Upper lobe of left lung (tissue), 6 donors: ENCODE measurements around the gene SH2D2A. TPM values are rescaled to one million over a fixed set of nuclear protein-coding genes. Genes with fewer than 3 reads are reported as not detected.

Experiments used
- ATAC-seq, 2 donors: fragments of 200-7000 bp; cut with Tn5 transposase; one replicate each; pipeline ENCODE4 v1.9.1; 2022; ENCODE audit warnings: mild to moderate bottlenecking in 2 of 2, moderate library complexity in 2 of 2; ENCODE audit not compliant: low FRiP score in 2 of 2
- DNase-seq, 2 donors: peaks; one replicate each; pipeline ENCODE4 v3.0.0-alpha.2; 2019 to 2020
- H3K27ac ChIP-seq, 4 donors: fragments of 200-600 bp; sonication (generic); one replicate each; pipeline ENCODE4 v1.5.1; 2016 to 2019
- H3K27me3 ChIP-seq, 4 donors: fragments of 200-600 bp; sonication (generic); one replicate each; pipeline ENCODE4 v1.5.1; 2017 to 2019
- H3K36me3 ChIP-seq, 4 donors: fragments of 200-600 bp; sonication (generic); one replicate each; pipeline ENCODE4 v1.5.1; 2016 to 2019
- H3K4me1 ChIP-seq, 4 donors: fragments of 200-600 bp; sonication (generic); one replicate each; pipeline ENCODE4 v1.5.1; 2018 to 2019
- H3K4me3 ChIP-seq, 4 donors: fragments of 200-600 bp; sonication (generic); one replicate each; pipeline ENCODE4 v1.5.1; 2017 to 2019; ENCODE audit warnings: mild to moderate bottlenecking in 2 of 4, moderate library complexity in 1 of 4
- H3K9me3 ChIP-seq, 4 donors: fragments of 200-600 bp; sonication (generic); one replicate each; pipeline ENCODE4 v1.5.1; 2018 to 2019
- EP300 ChIP-seq, 4 donors: sonication (generic); formaldehyde crosslinking; IDR thresholded peaks; one replicate each; pipeline ENCODE4 v1.5.1; 2017; ENCODE audit warnings: antibody characterized with exemption in 4 of 4, control low read depth in 2 of 4
- POLR2A ChIP-seq, 4 donors: fragments of 450-650 bp; IDR thresholded peaks; one replicate each; pipeline ENCODE4 v1.5.1; 2016 to 2017; ENCODE audit warnings: antibody characterized with exemption in 4 of 4, mild to moderate bottlenecking in 2 of 4
- POLR2AphosphoS5 ChIP-seq, 2 donors: sonication (generic); formaldehyde crosslinking; IDR thresholded peaks; one replicate each; pipeline ENCODE4 v1.5.1; 2017; ENCODE audit warnings: antibody characterized with exemption in 2 of 2
- WGBS, 2 donors: methylation state at CpG; one replicate each; pipeline ENCODE4 v1.1.5; 2017 to 2018; 5-methylcytosine and 5-hydroxymethylcytosine counted together
- total RNA-seq, 6 donors: library from RNA; depleted of rRNA in 4 of 6; stranded (reverse); fragments of >200 nt in 4 of 6; gene quantifications; one replicate each; pipeline versions ENCODE4 v1.1.0 to v1.2.1, GENCODE V29; 2016 to 2021
- TF ChIP-seq, protein P1 (sequence below), 6 experiments: fragments of 450-650 bp in 4 of 6; fragments of 200-600 bp in 2 of 6; sonication (generic) in 2 of 6; IDR thresholded peaks; one replicate each; pipeline ENCODE4 v1.5.1; 2016 to 2019; ENCODE audit warnings: antibody characterized with exemption in 6 of 6
- donor health status: DM: no; HTN: no; CAD: no; lungs with moderate emphysema.
- donor health status: DM: no; HTN: yes; CAD: no; lungs with severe emphysema.

The SH2D2A gene
- total RNA-seq, 6 donors from 2014 or later = 2.3 to 8.4 (median 5.0) TPM

DNA sequence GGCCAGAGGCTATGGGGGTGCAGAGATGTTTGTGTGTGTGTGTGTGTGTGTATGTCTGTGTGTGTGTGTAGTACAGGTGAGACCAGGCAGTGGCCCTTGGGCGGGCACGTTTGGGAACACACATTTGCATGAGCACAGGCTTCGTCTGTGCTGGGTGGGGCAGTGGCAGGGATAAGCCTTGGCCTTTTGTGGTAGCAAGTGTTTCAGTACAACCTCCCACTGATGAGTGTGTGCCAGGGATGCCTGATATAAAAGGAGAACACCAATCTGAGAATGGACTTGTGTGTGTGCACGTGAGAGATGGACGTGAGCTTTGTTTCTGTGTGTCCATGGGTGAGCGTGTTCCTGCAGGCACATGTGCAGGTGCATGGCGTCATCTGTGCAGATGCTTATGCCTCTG lies 47.0 kb upstream of the SH2D2A start:
- Histone ChIP-seq H3K27ac (no peak overlapping the region), H3K9me3 (no peaks in the 10 kb centered on the region), H3K4me3 (no peak overlapping the region), H3K27me3 (peaks cover 0 to 46% (median 26%) of the 10 kb centered on the region in 4 donors), H3K4me1 (peaks cover 25 to 27% (median 26%) of the 10 kb centered on the region in 4 donors), H3K36me3 (no peaks in the 10 kb centered on the region)
- WGBS, 2 donors = 79 to 82% methylated on average over 7 of the region's 7 CpGs
- no peak for TF ChIP-seq POLR2AphosphoS5 (IDR thresholded peaks at IDR 0.05)
- no peak for TF ChIP-seq EP300 (IDR thresholded peaks at IDR 0.05)
- TF ChIP-seq, protein P1, sequence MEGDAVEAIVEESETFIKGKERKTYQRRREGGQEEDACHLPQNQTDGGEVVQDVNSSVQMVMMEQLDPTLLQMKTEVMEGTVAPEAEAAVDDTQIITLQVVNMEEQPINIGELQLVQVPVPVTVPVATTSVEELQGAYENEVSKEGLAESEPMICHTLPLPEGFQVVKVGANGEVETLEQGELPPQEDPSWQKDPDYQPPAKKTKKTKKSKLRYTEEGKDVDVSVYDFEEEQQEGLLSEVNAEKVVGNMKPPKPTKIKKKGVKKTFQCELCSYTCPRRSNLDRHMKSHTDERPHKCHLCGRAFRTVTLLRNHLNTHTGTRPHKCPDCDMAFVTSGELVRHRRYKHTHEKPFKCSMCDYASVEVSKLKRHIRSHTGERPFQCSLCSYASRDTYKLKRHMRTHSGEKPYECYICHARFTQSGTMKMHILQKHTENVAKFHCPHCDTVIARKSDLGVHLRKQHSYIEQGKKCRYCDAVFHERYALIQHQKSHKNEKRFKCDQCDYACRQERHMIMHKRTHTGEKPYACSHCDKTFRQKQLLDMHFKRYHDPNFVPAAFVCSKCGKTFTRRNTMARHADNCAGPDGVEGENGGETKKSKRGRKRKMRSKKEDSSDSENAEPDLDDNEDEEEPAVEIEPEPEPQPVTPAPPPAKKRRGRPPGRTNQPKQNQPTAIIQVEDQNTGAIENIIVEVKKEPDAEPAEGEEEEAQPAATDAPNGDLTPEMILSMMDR (IDR thresholded peaks at IDR 0.05) = no peak
- no peak for TF ChIP-seq POLR2A (IDR thresholded peaks at IDR 0.05)
- DNase-seq (no peak), ATAC-seq (no peak)

DNA sequence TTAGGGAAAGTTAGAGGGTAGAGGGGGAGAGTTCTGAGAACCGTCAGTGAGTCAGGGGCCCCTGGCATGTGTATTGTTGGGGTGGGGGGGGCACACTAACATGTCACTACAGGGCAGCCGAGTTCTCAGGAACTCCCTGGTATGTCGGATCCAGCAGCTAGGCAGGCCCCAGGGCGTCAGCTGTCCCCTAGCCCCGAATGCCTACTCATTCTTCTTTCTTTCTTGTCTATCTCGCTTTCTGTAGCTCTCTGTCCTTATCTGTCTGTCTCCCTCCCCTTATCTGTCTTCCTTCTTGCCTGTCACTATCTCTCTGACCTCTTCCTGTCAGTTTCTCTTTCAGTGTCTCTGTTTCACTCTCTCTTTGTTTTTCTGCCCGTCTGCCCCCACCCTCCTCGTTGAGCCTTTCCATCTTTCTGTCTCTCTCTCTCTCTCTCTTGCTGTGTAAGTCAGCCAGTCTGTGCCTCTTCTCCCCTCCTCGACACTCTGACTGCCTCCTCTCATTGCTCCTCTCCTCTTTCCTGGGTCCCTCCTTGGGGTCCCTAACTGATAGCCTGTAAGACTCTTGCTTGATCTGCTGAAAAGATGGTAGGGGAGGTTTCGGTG lies 46.5 kb upstream of the SH2D2A start:
- ATAC-seq = no peak
- H3K27me3 ChIP-seq = peaks cover 0 to 49% (median 27%) of the 10 kb centered on the region in 4 donors
- WGBS, 2 donors = 54 to 58% methylated on average over 10 of the region's 10 CpGs

GRCh38 chr1:156862584-156862983 lies 45.9 kb upstream of the SH2D2A start:
- no peaks in the 10 kb centered on the region for H3K36me3 ChIP-seq
- peaks cover 0 to 54% (median 27%) of the 10 kb centered on the region in 4 donors for H3K27me3 ChIP-seq
- no peak overlapping the region for H3K27ac ChIP-seq
- DNase-seq (no peak), ATAC-seq (no peak)
- TF ChIP-seq POLR2A (IDR thresholded peaks at IDR 0.05) (no peak), EP300 (IDR thresholded peaks at IDR 0.05) (no peak), POLR2AphosphoS5 (IDR thresholded peaks at IDR 0.05) (no peak)
- TF ChIP-seq, protein P1 (IDR thresholded peaks at IDR 0.05) = no peak
- peaks cover 25 to 27% (median 26%) of the 10 kb centered on the region in 4 donors for H3K4me1 ChIP-seq
- H3K4me3 ChIP-seq = no peak overlapping the region
- WGBS, 2 donors = 66 to 87% methylated on average over 2 to 6 of the region's 6 CpGs
- no peaks in the 10 kb centered on the region for H3K9me3 ChIP-seq

More for the DNA sequence above, 46.5 kb upstream of the SH2D2A start:
- Histone ChIP-seq H3K9me3 (no peaks in the 10 kb centered on the region), H3K27ac (no peak overlapping the region), H3K4me1 (peaks cover 25 to 27% (median 26%) of the 10 kb centered on the region in 4 donors), H3K4me3 (no peak overlapping the region), H3K36me3 (no peaks in the 10 kb centered on the region)
- no peak for DNase-seq
- TF ChIP-seq EP300 (IDR thresholded peaks at IDR 0.05) = no peak

DNA sequence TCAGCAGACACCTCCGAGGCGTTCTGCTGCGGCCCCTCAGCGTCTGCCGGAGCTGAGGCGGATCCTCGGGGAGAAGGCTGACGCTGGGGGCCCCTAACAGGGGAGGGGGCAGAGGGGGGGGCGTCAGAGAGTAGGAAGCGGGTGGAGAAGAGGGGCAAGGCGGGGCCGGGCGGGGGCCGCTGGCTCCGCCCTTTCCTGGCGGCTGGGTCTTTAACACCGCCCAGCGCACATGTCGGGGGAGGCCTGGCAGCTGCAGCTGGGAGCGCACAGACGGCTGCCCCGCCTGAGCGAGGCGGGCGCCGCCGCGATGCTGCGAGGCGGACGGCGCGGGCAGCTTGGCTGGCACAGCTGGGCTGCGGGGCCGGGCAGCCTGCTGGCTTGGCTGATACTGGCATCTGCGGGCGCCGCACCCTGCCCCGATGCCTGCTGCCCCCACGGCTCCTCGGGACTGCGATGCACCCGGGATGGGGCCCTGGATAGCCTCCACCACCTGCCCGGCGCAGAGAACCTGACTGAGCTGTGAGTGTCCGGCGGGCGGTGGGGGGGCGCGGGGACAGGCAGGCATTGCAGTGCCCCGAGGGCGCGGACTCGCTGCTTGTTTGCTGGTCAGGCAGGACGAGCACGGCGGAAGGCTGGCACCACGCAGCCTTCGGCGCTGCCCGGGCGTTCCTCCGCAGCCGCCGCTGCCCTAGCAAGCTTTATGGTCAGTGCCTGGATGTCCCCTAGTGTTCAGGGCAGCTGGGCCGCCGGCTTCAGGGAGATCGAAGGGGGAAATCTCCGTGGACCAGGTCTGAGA lies 44.2 kb upstream of the SH2D2A start, which contains the start of gene NTRK1:
Gene NTRK1 (plus strand): TSS at position 238 of the 796 bp plus-strand sequence. CDS start 70 bp downstream, at position 308.
- TF ChIP-seq EP300 (IDR thresholded peaks at IDR 0.05) = no peak
- no peak for TF ChIP-seq POLR2AphosphoS5 (IDR thresholded peaks at IDR 0.05)
- TF ChIP-seq, protein P1 (IDR thresholded peaks at IDR 0.05) = no peak
- no peak for TF ChIP-seq POLR2A (IDR thresholded peaks at IDR 0.05)
- Histone ChIP-seq H3K27ac (no peak within 1 kb of the TSS), H3K36me3 (no peaks in the 10 kb centered on the region), H3K27me3 (peaks cover 0 to 48% (median 27%) of the 10 kb centered on the region in 4 donors), H3K4me1 (peaks cover 25 to 27% (median 26%) of the 10 kb centered on the region in 4 donors), H3K9me3 (no peaks in the 10 kb centered on the region), H3K4me3 (peak within 1 kb of the TSS in 3 of 4 donors; percentile 21 to 37 (median 37))
- ATAC-seq = peak in 1 of 2 donors; percentile 67
- DNase-seq = peak in 1 of 2 donors; percentile 87
- WGBS, 2 donors = 2% methylated on average over 47 of the region's 69 CpGs; no CpG with 5 or more reads in 1 of the 2 donors

GRCh38 chr1:156860113-156860627 lies 43.5 kb upstream of the SH2D2A start:
- H3K4me3 ChIP-seq = peak overlapping the region in 3 of 4 donors; percentile 21 to 37 (median 37)

More at GRCh38 chr1:156860113-156860627, 43.5 kb upstream of the SH2D2A start:
- 1 to 4% methylated on average over 25 to 28 of the region's 35 CpGs for WGBS, 2 donors
- TF ChIP-seq POLR2A (IDR thresholded peaks at IDR 0.05) (no peak), POLR2AphosphoS5 (IDR thresholded peaks at IDR 0.05) (no peak), EP300 (IDR thresholded peaks at IDR 0.05) (no peak)
- TF ChIP-seq, protein P1 (IDR thresholded peaks at IDR 0.05) = peak; percentile 45 to 73 (median 67)
- ATAC-seq (peak; percentile 35 to 86), DNase-seq (peak in 1 of 2 donors; percentile 89)
- Histone ChIP-seq H3K4me1 (peaks cover 25 to 27% (median 26%) of the 10 kb centered on the region in 4 donors), H3K27me3 (peaks cover 0 to 43% (median 27%) of the 10 kb centered on the region in 4 donors), H3K27ac (no peak overlapping the region), H3K9me3 (no peaks in the 10 kb centered on the region), H3K36me3 (no peaks in the 10 kb centered on the region)
